Kidney (tissue), 14 donors: ENCODE results near the gene FAM151A. TPM values are rescaled to one million over a fixed set of nuclear protein-coding genes. Genes with fewer than 3 reads are reported as not detected.
A peak's percentile ranks its signal among the peaks of the same experiment; 100 is the strongest.

Source experiments
- DNase-seq, 5 donors: peaks; one replicate each; pipeline ENCODE4 v3.0.0-alpha.2; 2013 to 2020
- FAIRE-seq: peaks from 2 replicates; lab custom pipeline; 2012; peaks lifted over from hg19 to GRCh38; lab: Jason Lieb, UNC
- H3K27ac ChIP-seq, 2 donors: one replicate each; pipeline ENCODE4 v1.7.0; 2013; ENCODE audit warnings: low read depth in 2 of 2, low read length in 2 of 2, inconsistent platforms in 1 of 2
- H3K27me3 ChIP-seq: one replicate; pipeline ENCODE4 v1.7.1; 2013; ENCODE audit warnings: low read length, inconsistent platforms; ENCODE audit not compliant: control insufficient read depth, insufficient read depth
- H3K36me3 ChIP-seq, 3 donors: one replicate each; pipeline versions ENCODE4 v1.7.0 to v1.7.1; 2013; ENCODE audit warnings: low read length in 3 of 3, control low read depth in 1 of 3, inconsistent platforms in 1 of 3; ENCODE audit not compliant: insufficient read depth in 3 of 3, control insufficient read depth in 2 of 3
- H3K4me1 ChIP-seq, 3 donors: one replicate each; pipeline versions ENCODE4 v1.7.0 to v1.7.1; 2013; ENCODE audit warnings: low read length in 3 of 3, inconsistent platforms in 1 of 3, low read depth in 1 of 3; ENCODE audit not compliant: control insufficient read depth in 2 of 3, insufficient read depth in 2 of 3
- H3K4me3 ChIP-seq, 3 donors: one replicate each; pipeline versions ENCODE4 v1.7.0 to v1.8.1; 2013; ENCODE audit warnings: low read length in 3 of 3, control low read depth in 1 of 3, inconsistent platforms in 1 of 3
- H3K9ac ChIP-seq, 3 donors: one replicate each; pipeline versions ENCODE4 v1.7.0 to v1.7.1; 2013; ENCODE audit warnings: low read length in 3 of 3, control low read depth in 1 of 3, inconsistent platforms in 1 of 3
- H3K9me3 ChIP-seq, 3 donors: one replicate each; pipeline versions ENCODE4 v1.7.0 to v1.7.1; 2013; ENCODE audit warnings: low read length in 3 of 3, control low read depth in 1 of 3, inconsistent platforms in 1 of 3; ENCODE audit not compliant: control insufficient read depth in 2 of 3, insufficient read depth in 1 of 3
- intact Hi-C: fragments of 100-400 bp; cut with DNase I; formaldehyde crosslinking; loops from one replicate; pipeline ENCODE4 v1.11.1; 2022
- polyA plus RNA-seq: library from polyadenylated mRNA; stranded (reverse); fragments of 350-450 nt; fragmentation: Illumina TruSeq; extraction: RNeasy Lipid Tissue Mini Kit (QIAGEN cat#74804); gene quantifications from one replicate; pipeline ENCODE4 v1.2.3, GENCODE V29; 2014; ENCODE audit warnings: low read depth, low replicate concordance; ENCODE audit not compliant: insufficient read depth
- total RNA-seq: library from RNA; stranded (reverse); fragmentation: NEBNext Ultra II Directional; extraction: Animal tissue kit (Norgen Biotek cat#: 25700); gene quantifications from one replicate; pipeline ENCODE4 v1.2.1, GENCODE V29; 2021
- TF ChIP-seq, protein P1 (sequence below): IDR thresholded peaks from 3 replicates; pipeline ENCODE4 v1.5.1; 2012; ENCODE audit warnings: mild to moderate bottlenecking, moderate library complexity, borderline replicate concordance; ENCODE audit not compliant: insufficient read depth; ENCODE audit errors: extremely low read depth
- donor health status: control.
- donor health status: control.
- donor health status: control.
- donor health status: control.
- donor health status: control.
- donor health status: DM: yes; HTN: yes; CAD: no.
- donor health status: Normal renal cell carcinoma (clear cell type).

FAM151A gene
- total and polyA plus RNA-seq, 2 donors from 2014 or later = 237 TPM; not detected in 1

DNA sequence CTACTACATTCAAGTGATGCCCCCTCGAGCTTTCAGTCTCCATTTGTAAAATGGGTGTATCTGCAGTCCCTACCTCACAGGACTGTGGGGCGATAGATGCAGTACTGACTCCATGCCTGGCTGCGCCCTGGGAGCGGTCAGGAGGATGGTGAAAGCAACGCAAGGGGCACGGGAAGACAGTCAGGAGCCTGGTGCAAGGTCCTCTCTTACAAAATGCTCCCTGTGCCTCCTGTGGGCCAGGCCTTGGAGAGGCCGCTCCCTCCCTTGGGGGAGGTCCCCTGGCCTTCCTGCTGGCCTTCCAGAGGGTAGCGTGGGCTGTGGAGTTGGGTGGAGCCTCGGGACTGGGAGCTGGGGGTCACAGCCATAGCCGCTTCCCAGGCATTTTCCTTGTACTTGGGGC is 21.6 kb downstream of the FAM151A start:
- Histone ChIP-seq H3K9ac (peak overlapping the region in 1 of 3 donors; percentile 15), H3K4me3 (peak overlapping the region in 1 of 3 donors; percentile 52), H3K27me3 (no peaks in the 10 kb centered on the region), H3K4me1 (peaks cover 3 to 25% (median 9%) of the 10 kb centered on the region in 3 donors), H3K27ac (peak overlapping the region; percentile 62 to 86), H3K9me3 (no peaks in the 10 kb centered on the region), H3K36me3 (peaks cover 0 to 26% (median 6%) of the 10 kb centered on the region in 3 donors)
- no peak for FAIRE-seq
- intact Hi-C loops = no loop called here
- peak in 3 of 5 donors; percentile 31 to 64 (median 42) for DNase-seq
- TF ChIP-seq, protein P1, sequence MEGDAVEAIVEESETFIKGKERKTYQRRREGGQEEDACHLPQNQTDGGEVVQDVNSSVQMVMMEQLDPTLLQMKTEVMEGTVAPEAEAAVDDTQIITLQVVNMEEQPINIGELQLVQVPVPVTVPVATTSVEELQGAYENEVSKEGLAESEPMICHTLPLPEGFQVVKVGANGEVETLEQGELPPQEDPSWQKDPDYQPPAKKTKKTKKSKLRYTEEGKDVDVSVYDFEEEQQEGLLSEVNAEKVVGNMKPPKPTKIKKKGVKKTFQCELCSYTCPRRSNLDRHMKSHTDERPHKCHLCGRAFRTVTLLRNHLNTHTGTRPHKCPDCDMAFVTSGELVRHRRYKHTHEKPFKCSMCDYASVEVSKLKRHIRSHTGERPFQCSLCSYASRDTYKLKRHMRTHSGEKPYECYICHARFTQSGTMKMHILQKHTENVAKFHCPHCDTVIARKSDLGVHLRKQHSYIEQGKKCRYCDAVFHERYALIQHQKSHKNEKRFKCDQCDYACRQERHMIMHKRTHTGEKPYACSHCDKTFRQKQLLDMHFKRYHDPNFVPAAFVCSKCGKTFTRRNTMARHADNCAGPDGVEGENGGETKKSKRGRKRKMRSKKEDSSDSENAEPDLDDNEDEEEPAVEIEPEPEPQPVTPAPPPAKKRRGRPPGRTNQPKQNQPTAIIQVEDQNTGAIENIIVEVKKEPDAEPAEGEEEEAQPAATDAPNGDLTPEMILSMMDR = peak; percentile 6

DNA sequence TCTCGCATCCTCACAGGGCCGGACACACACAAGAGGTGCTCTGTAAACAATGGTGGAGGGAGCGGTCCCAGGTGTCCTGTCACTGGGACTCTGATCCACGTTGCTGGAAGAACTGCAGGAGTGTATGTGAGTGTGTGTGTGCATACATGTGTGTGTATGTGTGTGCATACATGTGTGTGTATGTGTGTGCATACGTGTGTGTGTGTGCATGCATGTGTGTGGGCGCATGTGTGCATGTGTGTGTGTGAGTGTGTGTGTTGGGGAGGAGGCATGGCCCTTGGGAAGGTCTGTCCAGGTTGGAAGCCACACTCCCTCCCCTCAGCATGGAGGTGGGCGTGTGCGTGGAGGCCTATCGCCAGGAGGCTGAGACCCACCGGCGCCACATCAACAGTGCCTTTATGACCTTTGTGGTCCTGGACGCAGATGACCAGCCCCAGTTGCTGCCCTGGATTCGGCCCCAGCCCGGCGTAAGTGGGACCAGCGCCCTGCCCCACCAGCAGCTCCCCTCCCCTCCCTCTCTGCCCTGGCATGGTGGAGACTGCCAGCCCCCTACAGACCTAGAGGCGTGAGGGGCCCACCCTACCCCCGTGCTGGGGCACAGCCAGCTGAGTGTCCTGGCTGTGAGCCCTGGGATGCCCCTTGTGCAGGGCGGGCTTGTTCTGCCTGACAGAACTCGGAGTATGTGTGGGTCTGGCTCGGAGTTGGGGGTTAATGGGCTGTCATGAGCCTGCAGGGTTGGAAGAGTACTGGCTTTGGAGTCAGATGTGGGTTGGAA is 22.2 kb downstream of the FAM151A start:
- Histone ChIP-seq H3K27me3 (no peaks in the 10 kb centered on the region), H3K36me3 (peaks cover 0 to 24% (median 5%) of the 10 kb centered on the region in 3 donors), H3K27ac (peak overlapping the region; percentile 5 to 86), H3K4me1 (peaks cover 3 to 25% (median 9%) of the 10 kb centered on the region in 3 donors), H3K9ac (no peak overlapping the region), H3K9me3 (no peaks in the 10 kb centered on the region), H3K4me3 (peak overlapping the region in 1 of 3 donors; percentile 27)
- DNase-seq = peak in 4 of 5 donors; percentile 82 to 88 (median 84)
- intact Hi-C loops = no loop called here
- TF ChIP-seq, protein P1 = no peak
- FAIRE-seq = no peak

DNA sequence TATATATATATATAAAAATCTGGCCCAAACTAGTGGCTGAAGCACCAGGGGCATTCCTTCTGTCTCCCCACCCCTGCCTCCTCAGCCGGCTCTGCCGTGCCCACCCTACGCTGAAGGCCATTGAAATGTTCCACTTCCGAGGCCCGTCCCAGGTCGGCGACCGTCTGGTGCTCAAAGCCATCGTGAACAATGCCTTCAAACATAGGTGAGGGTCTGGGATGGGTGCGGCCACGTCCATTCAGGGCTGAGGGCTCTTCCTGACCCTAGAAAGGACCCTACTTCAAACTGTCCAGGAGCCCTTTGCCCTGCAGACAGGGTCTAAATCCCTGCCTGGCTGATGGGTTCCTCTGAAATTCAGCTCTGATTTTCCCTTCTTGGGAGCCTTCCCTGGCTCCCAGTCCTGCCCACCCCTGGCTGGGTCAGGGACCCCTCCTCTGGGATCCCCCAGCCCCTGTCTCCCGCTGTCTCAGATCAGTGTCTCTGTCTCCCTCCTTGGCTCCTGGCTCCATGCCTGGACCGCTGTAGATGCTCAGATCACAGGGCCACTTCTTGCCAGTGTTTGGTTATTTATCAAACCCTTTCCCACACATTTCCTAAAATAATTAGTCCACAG is 24.0 kb downstream of the FAM151A start:
- no peaks in the 10 kb centered on the region for H3K27me3 ChIP-seq
- TF ChIP-seq, protein P1 = no peak
- intact Hi-C loops = no loop called here
- DNase-seq = no peak
- H3K4me1 ChIP-seq = peaks cover 3 to 25% (median 9%) of the 10 kb centered on the region in 3 donors
- H3K9ac ChIP-seq = no peak overlapping the region
- H3K4me3 ChIP-seq = no peak overlapping the region
- no peaks in the 10 kb centered on the region for H3K9me3 ChIP-seq
- peaks cover 0 to 17% (median 0%) of the 10 kb centered on the region in 3 donors for H3K36me3 ChIP-seq
- peak overlapping the region; percentile 34 to 41 for H3K27ac ChIP-seq
- no peak for FAIRE-seq
